ENCODE measurements around the gene NINJ1. TPM values are rescaled to one million over a fixed set of nuclear protein-coding genes. Genes with fewer than 3 reads are reported as not detected.

NINJ1 gene
- total and polyA plus RNA-seq, 2 of the 8 experiments (the other 6 are each of a cell fraction or from before 2014, with no cell fraction given): 28.2 to 65.6 TPM

DNA sequence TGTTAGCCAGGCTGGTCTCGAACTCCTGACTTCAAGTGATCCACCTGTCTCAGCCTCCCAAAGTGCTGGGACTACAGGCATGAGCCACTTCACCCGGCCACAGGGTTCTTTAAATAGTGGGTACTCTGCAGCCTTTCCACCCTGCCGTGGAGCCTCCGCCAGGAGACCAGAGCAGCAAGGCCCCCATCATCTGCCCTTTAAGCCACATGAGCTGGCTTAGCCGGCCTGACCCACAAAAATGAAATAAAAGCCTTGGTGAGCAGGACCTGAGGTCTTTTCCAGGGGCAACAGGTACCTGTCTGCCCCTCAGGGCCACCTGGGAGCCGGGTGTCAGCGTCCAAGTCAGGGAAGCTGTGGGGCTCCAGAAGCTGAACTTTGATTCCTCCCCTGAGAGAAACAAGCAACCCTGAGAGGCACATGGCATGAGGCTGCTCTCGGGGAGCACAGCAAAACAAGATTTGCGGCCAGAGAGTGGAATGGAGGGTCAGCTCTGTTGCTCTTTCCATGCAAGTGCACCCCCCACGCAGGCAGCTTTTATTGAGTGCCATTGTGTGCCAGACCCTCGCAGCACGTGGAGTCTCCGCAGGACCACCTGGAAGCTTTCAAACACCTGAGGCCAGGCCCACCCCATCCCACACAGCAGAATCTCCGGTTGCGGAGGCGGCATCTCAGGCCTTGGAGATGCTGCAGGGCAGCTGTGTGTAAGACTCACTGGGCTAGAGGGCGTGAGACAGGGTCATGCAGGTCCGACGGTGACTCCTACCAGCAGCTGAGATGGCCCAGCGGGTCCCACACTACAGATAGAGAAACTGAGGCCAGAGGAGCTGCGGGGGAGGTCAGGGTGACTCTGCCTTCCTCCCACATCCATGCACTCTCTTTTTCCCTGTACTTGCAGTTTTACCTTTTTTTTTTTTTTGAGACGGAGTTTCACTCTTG lies 45.1 kb upstream of the NINJ1 start (continued):
- TF ChIP-seq CHD7 (IDR thresholded peaks at IDR 0.05; ENCODE audit: insufficient replicate concordance, low read length): no peak
- TF ChIP-seq RBBP5 (IDR thresholded peaks at IDR 0.05; ENCODE audit: borderline replicate concordance, low read depth, low read length): no peak
- no peak for TF ChIP-seq TEAD4 (IDR thresholded peaks at IDR 0.05; ENCODE audit: low read depth, low read length)
- no peak for TF ChIP-seq YY1 (IDR thresholded peaks at IDR 0.05; ENCODE audit: low read depth, low read length)
- TF ChIP-seq TBP (IDR thresholded peaks at IDR 0.05; ENCODE audit: low read depth, low read length): no peak
- no peak for TF ChIP-seq KDM4A (IDR thresholded peaks at IDR 0.05; ENCODE audit: low read depth, low read length, severe bottlenecking)
- TF ChIP-seq POLR2A (IDR thresholded peaks at IDR 0.05; ENCODE audit: control extremely low read depth in 1 of 2, low read depth in 2 of 2, low read length in 2 of 2): no peak
- TF ChIP-seq CREB1 (IDR thresholded peaks at IDR 0.05): no peak
- no peak for TF ChIP-seq KDM1A (IDR thresholded peaks at IDR 0.05; ENCODE audit: borderline replicate concordance, low read length)
- TF ChIP-seq EGR1 (IDR thresholded peaks at IDR 0.05; ENCODE audit: borderline replicate concordance, low read depth, low read length): no peak
- no peak for TF ChIP-seq JUND (IDR thresholded peaks at IDR 0.05; ENCODE audit: low read length)

Data from H1 (cell line).